Measurements from ENCODE around the gene IL1RN.

IL1RN gene

DNA sequence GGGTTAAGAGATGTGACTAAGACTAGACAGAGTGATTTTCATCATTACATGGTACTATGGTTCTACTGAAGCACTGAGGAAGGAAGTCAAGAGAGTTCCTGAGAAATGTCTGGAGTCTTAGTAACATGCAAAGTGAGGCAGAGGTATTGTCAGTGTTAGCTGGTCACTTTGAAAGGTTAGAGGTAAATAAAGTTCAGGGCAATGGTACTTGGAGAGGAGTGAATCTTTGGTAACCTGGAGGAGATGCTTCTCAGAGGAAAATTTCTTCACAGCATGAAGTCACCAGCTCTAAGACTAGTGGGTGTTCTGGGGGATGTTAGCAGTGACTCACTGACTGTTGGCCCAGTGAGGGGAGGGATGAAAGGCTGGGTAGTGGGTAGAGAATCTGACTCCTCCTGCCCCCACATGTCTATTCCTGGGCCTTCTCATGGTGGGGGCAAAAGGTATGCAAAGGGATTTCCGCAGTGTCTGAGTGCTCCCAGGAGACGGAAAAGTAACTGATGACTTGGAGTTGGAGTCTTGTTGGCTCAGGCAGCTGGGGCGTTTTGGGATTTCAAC is 23.3 kb upstream of the IL1RN start:
- ATAC-seq = peak; percentile 62 to 68

DNA sequence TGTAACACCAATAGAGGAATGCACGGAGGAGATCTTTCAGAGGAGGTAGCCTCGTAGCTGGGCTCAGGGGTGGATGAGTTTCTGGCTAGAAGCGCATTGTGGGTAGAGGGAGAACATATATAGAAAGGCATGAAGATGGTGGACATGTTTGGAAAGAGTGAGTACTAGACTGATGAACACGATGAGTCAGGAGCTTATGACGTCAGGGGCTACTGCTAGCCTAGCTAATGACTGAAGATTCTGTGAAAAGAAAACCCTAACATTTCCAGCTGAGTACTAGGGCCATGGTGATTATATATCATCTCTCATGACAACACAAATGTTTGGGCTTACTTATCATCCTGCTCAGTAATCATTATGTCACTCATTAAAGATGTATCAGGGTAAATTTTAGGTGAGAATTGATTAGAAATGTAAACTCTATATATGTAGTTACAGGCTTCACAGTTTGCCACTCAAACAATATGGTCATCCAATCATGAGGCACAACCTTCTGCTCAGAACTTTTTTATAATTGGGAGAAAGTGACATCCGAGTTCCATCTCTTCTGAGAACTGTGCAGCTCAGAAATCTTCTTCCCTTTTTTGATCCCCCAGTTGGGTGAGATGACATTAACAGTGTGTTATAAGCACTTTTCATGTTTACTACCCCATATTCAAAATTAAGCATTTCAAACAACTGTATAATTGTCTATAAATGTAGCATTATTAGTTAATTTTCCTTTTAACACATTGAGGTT is 22.2 kb upstream of the IL1RN start:
- peak; percentile 83 to 84 for ATAC-seq

DNA sequence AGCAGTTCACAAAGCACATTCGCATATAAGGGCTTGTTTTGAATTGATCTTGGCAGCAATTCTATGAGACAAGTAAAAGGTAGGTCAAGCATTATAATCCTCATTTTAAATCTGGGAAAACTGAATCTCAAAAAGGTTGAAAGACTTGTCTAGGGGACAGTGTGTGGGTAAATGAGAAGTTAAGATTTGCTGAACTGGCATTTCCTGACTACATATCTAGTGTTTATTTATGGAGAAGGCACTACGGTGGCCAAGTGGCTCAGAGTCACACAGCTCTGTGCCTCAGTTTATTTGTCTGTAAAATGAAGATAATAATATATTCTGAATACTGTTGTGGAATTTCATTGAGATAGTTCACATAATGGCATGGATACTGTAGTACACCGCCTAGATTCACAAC is 16.3 kb upstream of the IL1RN start:
- ATAC-seq = no peak

GRCh38 chr2:113111823-113112287 is 15.5 kb upstream of the IL1RN start:
- ATAC-seq = no peak

- ATAC-seq = no peak
These were observed 15.0 kb upstream of the IL1RN start for GRCh38 chr2:113112441-113112840.

GRCh38 chr2:113112871-113113270 is 14.5 kb upstream of the IL1RN start:
- ATAC-seq = no peak

DNA sequence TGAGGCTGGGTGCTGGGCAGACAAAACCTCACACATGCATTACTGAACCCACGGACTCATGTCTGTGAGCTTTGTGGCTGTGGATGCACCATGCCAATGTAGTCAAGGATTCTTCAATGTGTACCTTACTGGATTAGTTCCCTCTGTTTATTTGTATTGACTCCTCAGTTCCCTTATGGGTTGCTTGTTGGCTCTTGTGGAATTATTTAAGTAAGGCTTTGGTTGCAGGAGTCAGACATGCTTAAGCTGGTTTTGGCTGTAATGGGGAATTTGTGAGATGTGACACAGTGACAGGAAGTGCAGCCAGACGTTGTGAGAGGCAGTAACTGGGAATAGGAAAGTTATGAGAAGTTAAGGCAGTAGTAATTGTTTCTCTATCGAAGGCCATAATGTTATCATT is 13.6 kb upstream of the IL1RN start:
- ATAC-seq = no peak

DNA sequence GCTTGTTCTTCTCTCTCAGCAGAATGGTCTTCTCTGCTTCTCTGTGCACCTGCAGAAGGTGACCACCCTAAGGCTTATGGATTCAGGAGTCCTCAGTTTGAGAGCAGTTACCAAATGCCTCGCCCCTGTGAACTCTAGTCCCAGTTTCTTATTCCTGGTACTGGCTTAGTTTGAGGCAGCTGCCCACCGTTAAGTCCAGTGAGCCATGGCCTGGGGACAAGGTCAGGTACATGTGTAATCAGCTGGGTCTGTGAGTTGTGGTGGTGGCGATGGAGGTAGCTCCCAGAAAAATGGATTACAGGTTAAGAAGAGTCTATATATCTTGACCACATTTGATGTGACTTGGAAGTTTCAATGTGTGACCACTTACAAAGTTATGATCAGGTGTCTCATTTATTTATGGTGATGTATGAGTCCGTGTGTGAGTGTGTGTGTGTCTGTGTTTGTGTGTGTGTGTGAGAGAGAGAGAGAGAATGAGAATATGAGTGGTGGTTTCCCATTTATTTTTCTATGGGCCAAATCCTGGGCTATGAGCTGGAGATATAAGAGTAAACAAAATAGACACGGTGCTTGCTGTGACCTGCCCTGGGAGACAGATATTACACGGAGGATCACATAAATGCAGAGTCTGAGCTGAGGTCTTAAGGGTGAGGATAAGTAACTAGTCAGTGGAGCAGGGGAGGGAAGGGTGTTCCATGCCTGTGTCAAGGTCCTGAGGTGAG is 13.0 kb upstream of the IL1RN start:
- ATAC-seq = no peak

DNA sequence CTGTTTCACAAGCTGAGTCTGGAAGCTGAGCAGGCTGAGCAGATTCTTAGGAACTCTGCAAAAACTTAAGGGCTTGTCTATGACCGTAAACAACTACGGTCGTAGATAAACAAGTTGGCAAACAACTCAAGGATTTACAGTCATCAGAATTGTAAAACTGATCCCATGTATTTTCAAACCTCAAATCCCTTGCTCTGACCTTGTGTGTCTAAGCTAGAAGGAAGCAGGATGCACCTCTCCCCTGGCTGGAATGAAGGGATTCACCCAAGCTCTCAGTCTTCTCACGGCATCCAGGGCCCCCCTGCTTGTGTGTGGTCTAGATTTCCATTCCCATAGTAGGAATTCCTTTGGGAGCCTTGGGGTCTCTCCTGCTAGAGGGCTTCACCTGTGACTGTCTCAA is 12.4 kb upstream of the IL1RN start:
- no peak for ATAC-seq

DNA sequence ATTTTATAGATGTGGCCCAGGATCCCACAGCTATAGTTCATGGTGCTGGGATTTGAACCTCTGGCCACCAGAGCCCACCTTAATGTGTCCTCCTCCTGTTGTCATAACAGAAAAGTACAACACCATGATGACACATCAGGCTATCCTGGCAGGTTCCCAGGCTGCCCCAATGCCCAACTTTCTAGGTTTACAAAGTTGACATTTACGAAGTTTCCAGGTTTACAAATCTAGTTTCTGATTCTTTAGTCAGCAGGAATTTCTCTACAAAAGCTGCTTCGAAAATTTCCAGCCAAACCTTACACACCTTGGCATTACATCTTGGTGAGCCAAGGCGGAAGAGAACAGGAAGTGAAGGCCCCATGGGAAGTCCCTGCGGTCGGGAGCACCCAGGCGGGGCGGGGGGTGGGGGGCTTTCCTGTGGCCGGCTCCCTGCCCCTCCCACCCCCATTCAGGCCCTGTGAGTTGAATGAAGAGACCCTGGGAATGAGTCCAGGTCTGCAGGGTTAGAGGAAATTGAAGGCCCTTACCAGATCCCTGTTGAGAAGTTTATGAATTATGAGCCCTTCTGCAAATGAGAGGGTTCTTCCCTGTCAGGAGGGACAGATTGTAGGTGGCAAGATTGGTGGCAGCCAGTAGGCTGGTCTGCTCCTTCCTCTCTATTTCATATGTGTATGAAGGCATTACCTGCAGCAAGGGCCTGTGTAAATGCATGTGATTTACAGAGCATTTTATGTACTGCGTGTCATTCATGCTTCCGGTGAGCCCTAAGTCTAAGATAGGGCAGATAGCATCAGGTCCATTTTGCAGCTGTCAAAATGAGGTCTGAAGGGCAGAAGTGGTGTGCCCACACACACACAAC is 11.1 kb upstream of the IL1RN start:
- ATAC-seq = no peak

DNA sequence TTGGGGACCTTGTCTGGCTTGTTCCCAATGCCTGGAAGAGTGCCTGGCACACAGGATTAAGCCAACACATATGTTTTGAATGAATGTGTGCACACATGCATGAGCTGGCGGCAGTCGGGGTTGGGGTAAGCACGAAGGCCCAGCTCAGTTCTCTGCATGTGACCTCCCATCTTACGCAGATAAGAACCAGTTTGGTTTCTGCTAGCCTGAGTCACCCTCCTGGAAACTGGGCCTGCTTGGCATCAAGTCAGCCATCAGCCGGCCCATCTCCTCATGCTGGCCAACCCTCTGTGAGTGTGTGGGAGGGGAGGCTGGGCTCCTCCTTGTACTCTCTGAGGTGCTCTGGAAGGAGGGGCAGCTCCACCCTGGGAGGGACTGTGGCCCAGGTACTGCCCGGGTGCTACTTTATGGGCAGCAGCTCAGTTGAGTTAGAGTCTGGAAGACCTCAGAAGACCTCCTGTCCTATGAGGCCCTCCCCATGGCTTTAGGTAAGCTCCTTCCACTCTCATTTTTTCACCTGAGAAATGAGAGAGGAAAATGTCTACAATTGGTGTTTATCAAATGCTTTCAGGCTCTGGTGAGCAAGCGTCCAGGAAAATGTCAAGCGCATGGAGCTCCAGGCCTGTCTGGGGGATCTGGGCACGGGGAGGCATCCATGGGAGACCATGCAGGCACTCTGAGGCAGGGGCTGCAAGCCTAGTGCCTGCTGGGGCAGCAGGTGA is 9.7 kb upstream of the IL1RN start:
- peak; percentile 87 to 96 for ATAC-seq

- ATAC-seq = no peak
These were observed 9.1 kb upstream of the IL1RN start for GRCh38 chr2:113118263-113118657.

GRCh38 chr2:113119111-113119510 is 8.3 kb upstream of the IL1RN start:
- no peak for ATAC-seq

DNA sequence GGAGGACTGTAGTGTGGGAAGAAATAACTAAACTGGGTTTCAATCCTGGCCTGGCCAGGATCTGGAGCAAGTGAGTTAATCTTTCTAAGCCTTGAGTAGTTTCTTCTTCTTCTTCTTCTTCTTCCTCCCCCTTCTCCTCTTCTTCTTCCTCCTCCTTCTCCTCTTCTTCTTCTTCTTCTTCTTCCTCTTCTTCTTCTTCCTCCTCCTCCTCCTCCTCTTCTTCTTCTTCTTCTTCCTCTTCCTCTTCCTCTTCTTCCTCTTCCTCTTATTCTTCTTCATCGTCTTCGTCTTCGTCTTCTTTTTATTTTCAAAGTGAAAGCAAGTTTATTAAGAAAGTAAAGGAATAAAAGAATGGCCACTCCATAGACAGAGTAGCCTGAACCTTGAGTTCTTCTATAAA is 6.5 kb upstream of the IL1RN start:
- ATAC-seq = no peak

DNA sequence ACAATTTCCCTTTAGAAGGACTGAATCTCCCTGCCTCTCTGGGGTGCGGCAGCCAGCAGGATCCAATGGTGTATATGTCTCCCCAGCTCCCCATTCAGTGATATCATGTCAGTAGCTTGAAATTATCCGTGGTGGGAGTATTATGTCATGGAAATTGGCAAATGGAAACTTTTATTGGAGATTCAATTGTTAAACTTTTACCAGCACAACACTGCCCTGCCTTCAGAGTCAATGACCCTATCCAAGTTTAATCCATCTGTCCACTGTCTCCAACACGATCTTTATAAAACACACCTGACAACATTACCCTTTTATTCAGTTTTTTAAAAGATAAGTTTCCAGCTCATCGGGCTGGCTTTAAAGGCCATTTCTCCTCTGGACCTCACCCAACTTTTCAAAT is 5.0 kb upstream of the IL1RN start:
- ATAC-seq = no peak

- no peak for ATAC-seq
These were observed 3.7 kb upstream of the IL1RN start for GRCh38 chr2:113123726-113124125.

DNA sequence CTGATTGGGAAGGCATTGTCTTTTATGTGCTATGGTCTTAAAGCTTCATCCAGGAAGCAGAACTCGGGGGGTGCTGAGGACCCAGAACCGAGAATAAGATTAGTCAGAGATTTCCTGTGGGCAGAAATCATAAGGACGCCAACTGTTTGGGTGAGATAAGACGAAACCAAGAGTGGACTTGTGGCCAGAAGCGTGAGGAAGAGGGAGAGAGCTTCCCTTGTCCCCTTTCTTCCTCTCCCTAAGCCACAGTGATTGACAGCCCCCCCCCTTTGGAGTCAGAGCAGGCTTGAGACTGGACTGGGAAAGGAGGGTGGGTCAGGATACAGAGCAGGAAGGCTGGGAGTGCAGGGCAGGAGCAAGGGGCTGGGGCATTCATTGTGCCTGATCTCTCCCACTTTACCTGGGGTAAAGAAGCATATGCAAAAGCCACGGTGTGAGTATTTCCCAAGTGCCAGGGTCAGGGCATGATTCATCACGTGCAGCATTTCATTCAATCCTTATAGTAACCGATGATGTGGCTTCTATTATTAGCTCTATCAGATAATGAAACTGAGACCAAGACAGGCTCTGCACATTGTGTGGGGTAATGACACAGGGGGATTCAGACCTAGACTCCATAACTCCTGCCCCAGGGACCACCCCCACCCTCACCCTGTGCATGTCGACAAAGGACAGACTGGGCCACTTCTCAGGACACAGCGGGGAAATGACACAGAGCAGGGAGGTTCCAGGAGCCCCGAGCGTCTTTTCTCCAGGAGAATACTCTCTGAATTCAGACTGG is 3.0 kb upstream of the IL1RN start:
- ATAC-seq = peak; percentile 90 to 93

GRCh38 chr2:113124984-113125855 is 2.2 kb upstream of the IL1RN start:
- no peak for ATAC-seq

GRCh38 chr2:113127646-113128570 is 510 bp downstream of the IL1RN start:
- ATAC-seq = no peak
